Central memory CD8-positive, alpha-beta T cell (primary cell): ENCODE measurements around the gene POLD3.

Experiments
- ATAC-seq: fragments of 150-1000 bp; cut with Tn5 transposase; replicated peaks from 2 replicates; pipeline ENCODE4 v1.10.0; 2022; ENCODE audit warnings: mild to moderate bottlenecking, moderate FRiP score, moderate number of reproducible peaks; ENCODE audit not compliant: poor library complexity, severe bottlenecking; ENCODE audit errors: extremely low read depth
- DNase-seq, 2 donors: peaks; one replicate each; pipeline ENCODE4 v3.0.0; 2021; ENCODE audit warnings: low spot score in 2 of 2
- H3K27ac Mint-ChIP-seq: one replicate; pipeline ENCODE4 v1.8.0; 2022; ENCODE audit warnings: low read depth, mild to moderate bottlenecking, moderate library complexity, mixed read lengths
- H3K27me3 Mint-ChIP-seq: one replicate; pipeline ENCODE4 v1.8.0; 2022; ENCODE audit warnings: mixed read lengths
- H3K36me3 Mint-ChIP-seq: one replicate; pipeline ENCODE4 v1.8.0; 2022; ENCODE audit warnings: mild to moderate bottlenecking, moderate library complexity, mixed read lengths; ENCODE audit not compliant: insufficient read depth
- H3K4me1 Mint-ChIP-seq: one replicate; pipeline ENCODE4 v1.8.0; 2022; ENCODE audit warnings: mixed read lengths
- H3K4me3 Mint-ChIP-seq: one replicate; pipeline ENCODE4 v1.8.0; 2022; ENCODE audit warnings: mild to moderate bottlenecking, moderate library complexity, mixed read lengths
- H3K9me3 Mint-ChIP-seq: one replicate; pipeline ENCODE4 v1.8.0; 2022; ENCODE audit warnings: mixed read lengths

Gene POLD3

DNA sequence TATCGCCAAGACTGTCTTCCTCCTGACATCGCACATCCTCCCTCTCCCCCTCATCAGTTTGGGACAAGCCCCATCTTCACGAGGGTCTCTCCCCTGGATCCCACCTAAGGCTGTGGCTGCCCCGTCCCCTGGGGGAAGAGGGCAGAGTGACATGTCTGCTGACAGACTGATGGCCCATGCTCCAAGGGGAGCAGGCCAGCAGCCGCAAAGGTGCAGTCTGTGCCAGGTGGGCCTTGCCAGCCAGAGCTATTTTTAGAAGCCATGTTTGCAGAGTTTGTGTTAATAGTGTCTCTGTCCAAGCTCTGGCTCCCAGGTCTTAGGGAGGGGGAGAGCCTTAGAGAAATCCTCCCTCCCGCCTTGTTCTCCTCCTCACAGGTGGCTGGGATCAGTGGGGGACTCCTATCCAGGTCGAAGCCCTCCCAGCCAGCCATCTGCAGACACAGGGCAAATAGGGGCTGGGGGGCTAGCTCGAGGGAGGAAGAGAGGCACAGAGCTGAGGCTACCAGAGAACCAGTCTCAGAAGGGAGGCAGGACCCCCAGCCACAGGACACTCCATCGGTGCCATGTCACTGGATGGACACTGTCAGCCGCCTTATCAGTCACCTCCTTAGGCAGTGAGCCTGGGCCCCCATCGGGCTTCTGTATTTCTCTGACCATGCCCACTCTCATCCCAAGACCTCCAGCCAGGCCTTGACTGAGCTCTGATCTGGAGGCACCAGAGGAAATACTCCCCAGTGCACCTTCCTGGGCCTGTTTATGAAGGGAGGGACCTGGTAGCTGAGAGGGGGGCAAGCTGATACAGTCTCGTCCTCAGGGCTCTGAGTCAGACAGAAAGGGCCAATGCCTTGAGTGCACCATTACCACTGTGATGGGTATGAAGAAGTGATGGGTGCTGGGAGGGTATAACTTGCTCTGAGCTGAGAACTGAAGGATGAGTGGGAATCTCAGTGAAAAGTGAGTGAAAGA lies 89.6 kb downstream of the POLD3 start:
- no peak for ATAC-seq
- H3K27me3 Mint-ChIP-seq = peaks cover 36% of the 10 kb centered on the region

DNA sequence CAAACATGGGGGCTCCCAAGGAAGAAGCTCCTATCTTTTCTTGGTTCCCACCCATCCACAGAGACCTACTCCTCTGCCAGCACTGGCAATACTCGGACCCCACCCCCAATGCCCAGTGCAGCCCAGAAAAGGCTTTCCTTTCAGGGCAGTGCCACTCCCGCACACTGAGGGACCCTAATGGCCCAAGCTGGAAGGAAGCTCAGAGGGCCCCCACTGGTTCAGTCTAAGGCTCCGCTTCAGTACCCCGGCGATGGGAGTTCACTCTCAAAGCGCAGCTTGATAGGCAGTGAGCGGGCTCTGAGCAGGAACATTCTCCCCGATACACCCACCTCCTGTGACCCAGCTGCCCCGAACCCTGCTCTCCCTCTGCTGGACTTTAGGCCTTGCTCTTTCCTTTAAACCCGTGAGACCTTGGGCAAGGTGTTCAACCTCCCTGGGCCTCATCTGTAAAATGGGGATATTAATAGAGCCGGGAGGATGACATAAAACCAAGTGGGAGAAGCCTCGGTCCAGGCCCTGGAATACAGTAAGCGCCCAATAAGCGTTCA lies 90.4 kb downstream of the POLD3 start:
- no peak overlapping the region for H3K27ac Mint-ChIP-seq
- no peaks in the 10 kb centered on the region for H3K4me1 Mint-ChIP-seq
- H3K9me3 Mint-ChIP-seq = no peaks in the 10 kb centered on the region
- no peak for ATAC-seq
- DNase-seq = no peak
- no peak overlapping the region for H3K4me3 Mint-ChIP-seq
- no peaks in the 10 kb centered on the region for H3K36me3 Mint-ChIP-seq
- H3K27me3 Mint-ChIP-seq = peaks cover 36% of the 10 kb centered on the region

More for the DNA sequence above, 89.6 kb downstream of the POLD3 start:
- H3K36me3 Mint-ChIP-seq = no peaks in the 10 kb centered on the region
- no peak overlapping the region for H3K4me3 Mint-ChIP-seq
- no peak for DNase-seq
- H3K4me1 Mint-ChIP-seq = no peaks in the 10 kb centered on the region
- no peaks in the 10 kb centered on the region for H3K9me3 Mint-ChIP-seq
- H3K27ac Mint-ChIP-seq = no peak overlapping the region

DNA sequence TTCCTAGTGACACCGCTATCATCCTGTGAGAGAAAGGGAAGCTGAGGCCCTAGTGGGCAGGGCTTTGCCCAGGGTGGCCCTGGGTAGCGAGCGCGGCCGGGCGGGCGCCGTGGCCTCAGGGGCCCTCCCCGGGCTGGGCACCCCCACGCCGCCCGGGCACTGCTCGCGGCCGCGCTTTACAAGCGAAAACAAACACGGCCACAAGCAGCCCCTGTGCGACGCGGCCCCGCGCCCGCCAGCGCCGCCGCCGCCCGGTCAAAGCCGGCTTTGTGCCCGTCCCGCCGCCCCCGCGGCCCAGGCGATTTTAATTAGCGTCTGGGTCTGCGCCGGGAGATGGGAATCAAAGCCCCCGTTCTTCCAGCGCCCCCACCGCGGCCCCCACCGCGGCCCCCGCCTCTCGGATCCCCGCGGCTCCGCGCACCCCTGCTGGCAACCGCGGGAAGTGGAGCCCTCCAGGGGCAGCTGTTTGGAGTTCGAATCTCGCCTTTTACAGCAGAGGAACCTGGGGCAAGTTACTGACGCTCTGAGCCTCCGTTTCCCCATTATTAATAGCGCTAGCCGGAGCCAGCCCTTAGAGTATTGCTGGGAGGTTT lies 91.0 kb downstream of the POLD3 start:
- Mint-ChIP-seq H3K4me1 (no peaks in the 10 kb centered on the region), H3K36me3 (no peaks in the 10 kb centered on the region), H3K27ac (no peak overlapping the region), H3K27me3 (peaks cover 36% of the 10 kb centered on the region), H3K4me3 (no peak overlapping the region), H3K9me3 (no peaks in the 10 kb centered on the region)
- no peak for DNase-seq
- ATAC-seq = no peak

DNA sequence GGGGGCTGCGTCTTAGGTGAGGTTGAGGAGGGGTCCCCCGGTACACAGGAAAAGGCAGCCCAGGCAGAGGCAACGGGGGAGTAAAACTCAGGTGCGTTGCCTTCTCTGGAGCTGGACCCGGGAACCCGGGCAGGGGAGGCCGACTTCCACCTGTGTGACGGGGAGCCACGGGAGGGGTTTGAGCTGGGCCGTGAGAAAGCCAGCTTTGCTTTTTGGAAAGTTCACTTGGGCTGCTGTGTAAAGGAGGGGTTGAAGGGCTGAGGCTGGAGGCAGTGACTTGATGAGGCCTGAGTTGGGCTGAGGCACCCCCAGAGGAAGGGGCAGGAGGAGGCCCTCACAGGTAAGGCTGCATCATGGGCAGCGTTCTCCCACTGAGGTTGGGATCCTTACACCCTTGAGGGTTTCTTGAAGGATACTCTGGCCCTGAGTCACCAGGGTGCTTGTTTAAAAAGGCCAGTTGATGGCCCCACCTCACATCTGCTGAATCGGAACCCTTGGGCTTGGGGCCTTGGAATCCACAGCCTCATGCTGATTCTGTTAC lies 91.6 kb downstream of the POLD3 start:
- no peak overlapping the region for H3K27ac Mint-ChIP-seq
- H3K4me1 Mint-ChIP-seq = no peaks in the 10 kb centered on the region
- no peaks in the 10 kb centered on the region for H3K36me3 Mint-ChIP-seq
- no peak overlapping the region for H3K4me3 Mint-ChIP-seq
- peaks cover 36% of the 10 kb centered on the region for H3K27me3 Mint-ChIP-seq
- no peak for DNase-seq
- H3K9me3 Mint-ChIP-seq = no peaks in the 10 kb centered on the region
- ATAC-seq = no peak

DNA sequence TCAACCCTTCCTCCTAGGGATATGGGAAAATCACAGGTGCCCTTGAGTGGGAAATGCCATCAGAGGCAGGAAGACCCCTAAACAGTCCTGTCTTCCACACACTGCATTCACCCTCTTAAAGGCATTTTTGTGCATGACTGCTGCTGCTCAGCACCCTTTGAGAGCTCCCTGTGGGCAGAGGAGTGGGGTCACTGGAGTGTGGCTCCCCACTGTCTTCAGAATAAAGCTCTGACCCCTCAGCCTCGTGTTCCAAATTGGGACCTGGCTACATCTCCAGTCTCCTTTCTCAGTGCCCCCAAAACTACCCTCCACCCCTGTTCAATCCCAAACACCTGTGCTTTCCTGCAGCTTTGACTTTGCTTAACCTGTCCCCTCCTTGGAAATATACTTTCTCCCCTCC lies 92.3 kb downstream of the POLD3 start:
- DNase-seq (no peak), ATAC-seq (no peak)
- no peaks in the 10 kb centered on the region for H3K4me1 Mint-ChIP-seq
- H3K9me3 Mint-ChIP-seq = no peaks in the 10 kb centered on the region
- H3K4me3 Mint-ChIP-seq = no peak overlapping the region
- no peaks in the 10 kb centered on the region for H3K36me3 Mint-ChIP-seq
- H3K27me3 Mint-ChIP-seq = peaks cover 36% of the 10 kb centered on the region
- H3K27ac Mint-ChIP-seq = no peak overlapping the region

DNA sequence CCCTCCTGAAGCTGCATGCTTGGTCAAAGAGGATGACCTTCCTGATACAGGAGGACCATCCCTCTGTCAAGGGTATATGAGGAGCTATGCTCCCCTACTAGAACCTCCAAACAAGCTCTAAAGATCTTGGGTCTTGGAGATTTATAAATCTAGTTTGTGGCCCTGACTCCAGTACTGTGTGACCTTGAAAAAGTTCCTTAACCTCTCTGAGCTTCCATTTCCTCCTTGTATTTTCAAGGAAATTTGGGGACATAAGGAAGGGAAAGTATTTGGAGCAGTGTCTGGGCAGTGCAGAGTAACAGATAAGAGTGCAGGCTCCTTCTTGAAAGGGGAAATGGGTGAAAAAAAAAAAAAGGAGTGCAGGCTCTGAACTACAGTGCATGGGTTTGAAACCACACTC lies 93.0 kb downstream of the POLD3 start:
- H3K36me3 Mint-ChIP-seq = no peaks in the 10 kb centered on the region
- no peaks in the 10 kb centered on the region for H3K4me1 Mint-ChIP-seq
- no peak overlapping the region for H3K4me3 Mint-ChIP-seq
- DNase-seq (no peak), ATAC-seq (no peak)
- no peaks in the 10 kb centered on the region for H3K9me3 Mint-ChIP-seq
- no peak overlapping the region for H3K27ac Mint-ChIP-seq
- H3K27me3 Mint-ChIP-seq = peaks cover 29% of the 10 kb centered on the region

DNA sequence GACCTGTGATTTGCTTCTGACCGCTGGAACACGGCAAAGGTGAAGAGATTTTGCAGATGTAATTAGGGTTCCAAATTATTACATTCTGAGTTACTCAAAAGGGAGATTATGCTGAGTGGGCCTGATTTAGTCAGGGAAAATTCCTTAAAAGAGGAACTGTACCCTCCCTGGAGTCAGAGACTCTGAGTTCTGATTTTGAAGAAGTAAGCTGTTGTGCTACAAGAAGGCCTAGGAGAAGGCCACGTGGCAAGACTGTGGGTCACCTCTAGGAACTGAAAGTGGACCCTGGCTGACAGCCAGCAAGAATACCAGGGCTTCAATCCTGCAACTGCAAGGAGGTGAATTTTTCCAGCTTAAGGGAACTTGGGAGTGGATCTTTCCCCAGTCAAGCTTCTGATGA lies 93.5 kb downstream of the POLD3 start:
- Mint-ChIP-seq H3K4me3 (no peak overlapping the region), H3K9me3 (no peaks in the 10 kb centered on the region), H3K4me1 (no peaks in the 10 kb centered on the region), H3K27me3 (peaks cover 25% of the 10 kb centered on the region), H3K27ac (no peak overlapping the region), H3K36me3 (no peaks in the 10 kb centered on the region)
- DNase-seq (no peak), ATAC-seq (no peak)

DNA sequence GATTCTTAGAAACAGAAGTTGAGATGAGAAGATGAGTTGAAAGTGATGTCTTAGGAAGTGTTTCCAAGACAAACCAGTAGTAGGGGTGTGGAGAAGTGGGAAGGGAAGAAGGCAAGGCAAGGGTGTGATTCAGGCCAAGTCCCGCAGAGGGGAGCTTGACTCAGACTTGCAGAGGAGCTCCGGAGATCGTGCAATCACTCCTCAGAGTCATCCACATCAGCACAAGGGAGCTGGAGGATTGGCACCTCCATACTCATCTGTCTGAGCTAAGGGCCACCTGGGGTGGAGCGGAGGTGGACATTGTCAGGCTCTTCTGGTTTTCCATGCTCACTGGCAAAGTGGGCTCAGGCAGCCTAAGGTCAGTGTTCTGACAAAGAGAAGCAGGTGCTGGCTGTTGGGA lies 94.4 kb downstream of the POLD3 start:
- DNase-seq (no peak), ATAC-seq (no peak)
- Mint-ChIP-seq H3K4me3 (no peak overlapping the region), H3K9me3 (no peaks in the 10 kb centered on the region), H3K27ac (no peak overlapping the region), H3K36me3 (no peaks in the 10 kb centered on the region), H3K4me1 (no peaks in the 10 kb centered on the region), H3K27me3 (peaks cover 16% of the 10 kb centered on the region)

DNA sequence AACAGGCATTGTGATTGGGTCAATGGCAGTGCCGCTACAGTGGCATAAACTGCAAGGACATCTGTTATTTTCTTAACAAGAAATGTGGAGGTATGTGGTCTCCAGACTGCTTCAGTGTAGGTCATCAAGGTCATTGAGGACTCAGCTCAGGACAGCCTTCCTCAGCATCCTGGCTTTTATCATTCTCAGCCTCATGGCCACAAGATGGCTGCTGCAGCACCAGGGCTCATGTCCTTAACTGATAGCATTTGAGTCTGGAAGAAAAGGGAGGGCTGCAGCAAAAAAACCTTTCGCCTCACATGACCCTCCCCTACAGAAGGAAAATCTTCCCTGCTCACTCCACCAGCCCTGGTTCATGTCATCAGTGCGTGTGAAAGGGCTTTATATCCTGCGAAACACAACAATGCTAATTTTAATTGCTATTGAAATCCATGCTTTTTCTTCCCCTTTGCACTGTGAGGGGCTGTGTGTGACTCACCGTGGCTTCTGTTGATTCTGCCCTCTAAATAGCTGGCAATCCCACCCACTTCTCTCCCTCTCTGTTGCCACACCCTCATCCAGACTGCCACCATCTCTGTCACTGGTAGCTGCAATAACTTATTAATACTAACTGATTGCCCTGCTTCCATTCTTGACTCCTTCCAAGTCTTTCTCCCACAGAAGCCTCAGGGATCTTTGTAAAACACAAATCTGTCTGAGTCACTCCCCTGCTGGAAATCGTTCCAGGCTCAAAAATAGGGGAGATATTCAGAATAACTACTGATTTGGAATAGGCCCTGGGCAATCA lies 95.0 kb downstream of the POLD3 start:
- DNase-seq = no peak

DNA sequence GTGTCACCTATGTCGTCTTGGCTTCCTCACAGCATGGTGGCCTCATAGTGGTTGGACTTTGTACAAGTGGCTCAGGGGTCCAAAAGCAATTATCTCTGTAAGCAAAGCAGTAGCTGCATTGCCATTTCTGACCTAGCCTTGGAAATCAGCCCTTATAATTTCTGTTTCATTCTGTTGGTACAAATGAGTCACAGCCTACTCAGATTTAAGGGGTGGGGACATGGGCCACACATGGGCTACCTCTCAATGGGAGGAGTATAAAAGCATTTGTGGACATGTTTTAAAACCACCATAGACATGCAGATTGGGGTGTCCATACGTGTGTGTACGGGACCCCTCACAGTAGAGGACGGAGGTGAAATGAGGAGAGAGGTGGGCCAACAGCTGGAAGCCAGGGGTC lies 97.3 kb downstream of the POLD3 start:
- DNase-seq = no peak
- H3K36me3 Mint-ChIP-seq = no peaks in the 10 kb centered on the region
- H3K27ac Mint-ChIP-seq = no peak overlapping the region
- peaks cover 13% of the 10 kb centered on the region for H3K27me3 Mint-ChIP-seq
- H3K9me3 Mint-ChIP-seq = no peaks in the 10 kb centered on the region
- ATAC-seq = no peak
- no peak overlapping the region for H3K4me3 Mint-ChIP-seq
- no peaks in the 10 kb centered on the region for H3K4me1 Mint-ChIP-seq

More for the DNA sequence above, 95.0 kb downstream of the POLD3 start:
- no peaks in the 10 kb centered on the region for H3K36me3 Mint-ChIP-seq
- H3K27me3 Mint-ChIP-seq = peaks cover 10% of the 10 kb centered on the region
- H3K4me1 Mint-ChIP-seq = no peaks in the 10 kb centered on the region
- ATAC-seq = no peak
- no peaks in the 10 kb centered on the region for H3K9me3 Mint-ChIP-seq
- no peak overlapping the region for H3K27ac Mint-ChIP-seq
- H3K4me3 Mint-ChIP-seq = no peak overlapping the region

DNA sequence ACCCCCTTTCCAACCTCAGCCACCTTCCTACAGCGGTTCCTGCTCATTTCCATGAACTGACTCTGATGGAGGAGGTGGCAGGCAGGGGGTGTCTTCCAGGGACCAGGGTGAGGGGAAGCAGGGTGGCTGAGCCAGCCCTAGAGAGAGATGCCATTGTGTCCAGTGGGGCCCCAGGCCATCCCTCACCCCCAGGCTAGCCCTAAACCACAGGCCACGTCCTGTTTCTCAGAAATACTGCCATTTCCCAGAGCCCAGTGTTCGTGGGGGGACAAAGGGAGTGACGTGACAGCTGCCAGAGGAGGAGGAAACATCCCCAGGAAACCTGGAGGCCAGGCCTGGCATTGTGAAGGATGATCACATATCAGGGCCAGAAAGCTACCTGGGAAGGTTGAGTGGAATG lies 99.4 kb downstream of the POLD3 start:
- ATAC-seq (no peak), DNase-seq (no peak)
- no peaks in the 10 kb centered on the region for H3K36me3 Mint-ChIP-seq
- H3K27me3 Mint-ChIP-seq = peaks cover 22% of the 10 kb centered on the region
- no peak overlapping the region for H3K4me3 Mint-ChIP-seq
- H3K9me3 Mint-ChIP-seq = no peaks in the 10 kb centered on the region
- no peak overlapping the region for H3K27ac Mint-ChIP-seq
- no peaks in the 10 kb centered on the region for H3K4me1 Mint-ChIP-seq
